GM18909 (cell line): Measurements from ENCODE around the gene SPATA31A6.
"Not testable (repeated sequence)": the region's sequence is repeated elsewhere in the genome, so short reads cannot be mapped to it uniquely, and the experiment has no call there.

Experiments used
- ATAC-seq: cut with Tn5 transposase; IDR thresholded peaks from one replicate; pipeline ENCODE4 v1.9.1; 2021; ENCODE audit warnings: mild to moderate bottlenecking; ENCODE audit not compliant: unreplicated experiment, poor library complexity

Gene SPATA31A6

GRCh38 chr9:42183359-42183758 is at the start of gene SPATA31A6:
Gene SPATA31A6 (plus strand): TSS chr9:42183659. CDS start chr9:42183688, 29 bp downstream.
- not testable (repeated sequence) for ATAC-seq

GRCh38 chr9:42160299-42160698 is 23.2 kb upstream of the SPATA31A6 start:
- not testable (repeated sequence) for ATAC-seq

- ATAC-seq = not testable (repeated sequence)
Measured at GRCh38 chr9:42219861-42220260, 36.4 kb downstream of the SPATA31A6 start.

GRCh38 chr9:42223230-42223629 is 39.8 kb downstream of the SPATA31A6 start:
- ATAC-seq = not testable (repeated sequence)

GRCh38 chr9:42233031-42233430 is 49.6 kb downstream of the SPATA31A6 start:
- ATAC-seq = not testable (repeated sequence)

GRCh38 chr9:42234610-42235009 is 51.2 kb downstream of the SPATA31A6 start:
- ATAC-seq = not testable (repeated sequence)

- not testable (repeated sequence) for ATAC-seq
Measured at GRCh38 chr9:42235352-42235991, 52.0 kb downstream of the SPATA31A6 start.

- ATAC-seq = not testable (repeated sequence)
Measured at GRCh38 chr9:42236097-42236496, 52.6 kb downstream of the SPATA31A6 start.

GRCh38 chr9:42237381-42237780 is 53.9 kb downstream of the SPATA31A6 start:
- ATAC-seq = not testable (repeated sequence)

- not testable (repeated sequence) for ATAC-seq
Measured at GRCh38 chr9:42238862-42239261, 55.4 kb downstream of the SPATA31A6 start.
